Measurements from ENCODE around the gene TPD52L3. TPM values are rescaled to one million over a fixed set of nuclear protein-coding genes. Genes with fewer than 3 reads are reported as not detected.

Gene TPD52L3
- total RNA-seq, 2 experiments from 2014 or later = not detected

Other genes starting within 250 kb of the TPD52L3 start
- not detected for gene IL33, start 112.6 kb upstream of the TPD52L3 start, total RNA-seq
- gene UHRF2, start 84.8 kb downstream of the TPD52L3 start, total RNA-seq = 10 to 100 TPM; 50.1 to 54.1 TPM

All from activated CD8-positive, alpha-beta memory T cell treated with anti-CD3 and anti-CD28 coated beads for 36 hours (primary cell).